Thoracic aorta (tissue), 2 donors: ENCODE results near the gene RAB3A. TPM values are rescaled to one million over a fixed set of nuclear protein-coding genes. Genes with fewer than 3 reads are reported as not detected.
"Not testable (repeated sequence)": the region's sequence is repeated elsewhere in the genome, so short reads cannot be mapped to it uniquely, and the experiment has no call there.

Experiments
- ATAC-seq: fragments of 150-250 bp; one replicate; pipeline ENCODE4 v1.8.0; 2017; ENCODE audit warnings: low read depth; ENCODE audit not compliant: insufficient number of reproducible peaks, low FRiP score
- DNase-seq: peaks from one replicate; pipeline ENCODE4 v3.0.0-alpha.2; 2020; ENCODE audit warnings: low spot score
- H3K27ac ChIP-seq, 2 donors: fragments of 200-600 bp; sonication (generic); 1 replicate in 1 of 2; 2 replicates in 1 of 2; pipeline ENCODE4 v1.5.1; 2016; ENCODE audit warnings: mild to moderate bottlenecking in 2 of 2, moderate library complexity in 2 of 2
- H3K27me3 ChIP-seq: fragments of 200-600 bp; sonication (generic); replicated peaks from 2 replicates; pipeline ENCODE4 v1.6.0; 2016; ENCODE audit warnings: mild to moderate bottlenecking; ENCODE audit not compliant: insufficient read depth
- H3K36me3 ChIP-seq: fragments of 200-600 bp; sonication (generic); one replicate; pipeline ENCODE4 v1.5.1; 2016
- H3K4me1 ChIP-seq, 2 donors: fragments of 200-600 bp; sonication (generic); 1 replicate in 1 of 2; 2 replicates in 1 of 2; pipeline versions ENCODE4 v1.5.1 to v1.6.0; 2016; ENCODE audit warnings: low read depth in 2 of 2, mild to moderate bottlenecking in 1 of 2; ENCODE audit not compliant: control insufficient read depth in 1 of 2
- H3K4me3 ChIP-seq: fragments of 200-600 bp; sonication (generic); 2 replicates; pipeline ENCODE4 v1.5.1; 2016; ENCODE audit warnings: mild to moderate bottlenecking
- H3K9me3 ChIP-seq: fragments of 200-600 bp; sonication (generic); 2 replicates; pipeline ENCODE4 v1.5.1; 2016
- total RNA-seq, 2 donors: library from RNA; depleted of rRNA; stranded (reverse); fragments of >200 nt; gene quantifications; one replicate each; pipeline versions ENCODE4 v1.1.0 to v1.2.3, GENCODE V29; 2016
- TF ChIP-seq, protein P1 (sequence below): fragments of 200-600 bp; sonication (generic); IDR thresholded peaks from one replicate; pipeline ENCODE4 v1.5.1; 2019; ENCODE audit warnings: antibody characterized with exemption

RAB3A gene
- total RNA-seq, 2 donors from 2014 or later = 1.9 TPM; not detected in 1

DNA sequence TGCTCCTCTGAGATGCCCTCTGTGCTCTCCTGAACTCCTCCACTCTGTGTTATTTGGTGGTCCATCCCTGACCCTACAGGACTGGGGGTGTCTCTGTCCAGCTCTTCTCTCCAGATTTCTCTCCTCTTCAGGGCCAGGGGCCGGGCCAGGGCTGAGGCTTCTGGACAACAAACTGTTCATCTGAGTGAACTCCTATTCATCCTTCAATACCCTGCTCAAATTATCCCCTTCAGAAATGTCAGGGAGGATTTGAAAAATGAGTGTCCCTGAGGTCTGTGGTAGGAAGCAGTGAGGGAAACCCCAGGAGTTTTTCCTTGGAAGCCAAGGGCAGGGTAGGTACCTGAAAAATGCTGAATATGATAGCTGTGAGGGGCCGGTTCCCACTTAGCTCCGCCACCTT lies 14.8 kb upstream of the RAB3A start:
- Histone ChIP-seq H3K9me3 (no peaks in the 10 kb centered on the region), H3K36me3 (no peaks in the 10 kb centered on the region), H3K4me3 (no peak overlapping the region), H3K27me3 (no peaks in the 10 kb centered on the region), H3K4me1 (no peaks in the 10 kb centered on the region), H3K27ac (no peak overlapping the region)
- DNase-seq (no peak), ATAC-seq (no peak)
- TF ChIP-seq, protein P1, sequence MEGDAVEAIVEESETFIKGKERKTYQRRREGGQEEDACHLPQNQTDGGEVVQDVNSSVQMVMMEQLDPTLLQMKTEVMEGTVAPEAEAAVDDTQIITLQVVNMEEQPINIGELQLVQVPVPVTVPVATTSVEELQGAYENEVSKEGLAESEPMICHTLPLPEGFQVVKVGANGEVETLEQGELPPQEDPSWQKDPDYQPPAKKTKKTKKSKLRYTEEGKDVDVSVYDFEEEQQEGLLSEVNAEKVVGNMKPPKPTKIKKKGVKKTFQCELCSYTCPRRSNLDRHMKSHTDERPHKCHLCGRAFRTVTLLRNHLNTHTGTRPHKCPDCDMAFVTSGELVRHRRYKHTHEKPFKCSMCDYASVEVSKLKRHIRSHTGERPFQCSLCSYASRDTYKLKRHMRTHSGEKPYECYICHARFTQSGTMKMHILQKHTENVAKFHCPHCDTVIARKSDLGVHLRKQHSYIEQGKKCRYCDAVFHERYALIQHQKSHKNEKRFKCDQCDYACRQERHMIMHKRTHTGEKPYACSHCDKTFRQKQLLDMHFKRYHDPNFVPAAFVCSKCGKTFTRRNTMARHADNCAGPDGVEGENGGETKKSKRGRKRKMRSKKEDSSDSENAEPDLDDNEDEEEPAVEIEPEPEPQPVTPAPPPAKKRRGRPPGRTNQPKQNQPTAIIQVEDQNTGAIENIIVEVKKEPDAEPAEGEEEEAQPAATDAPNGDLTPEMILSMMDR = no peak

GRCh38 chr19:18218159-18218558 lies 14.3 kb upstream of the RAB3A start:
- ATAC-seq = no peak
- Histone ChIP-seq H3K4me1 (no peaks in the 10 kb centered on the region), H3K27me3 (no peaks in the 10 kb centered on the region), H3K9me3 (no peaks in the 10 kb centered on the region), H3K4me3 (no peak overlapping the region), H3K27ac (no peak overlapping the region), H3K36me3 (no peaks in the 10 kb centered on the region)
- TF ChIP-seq, protein P1 = no peak
- DNase-seq = no peak

DNA sequence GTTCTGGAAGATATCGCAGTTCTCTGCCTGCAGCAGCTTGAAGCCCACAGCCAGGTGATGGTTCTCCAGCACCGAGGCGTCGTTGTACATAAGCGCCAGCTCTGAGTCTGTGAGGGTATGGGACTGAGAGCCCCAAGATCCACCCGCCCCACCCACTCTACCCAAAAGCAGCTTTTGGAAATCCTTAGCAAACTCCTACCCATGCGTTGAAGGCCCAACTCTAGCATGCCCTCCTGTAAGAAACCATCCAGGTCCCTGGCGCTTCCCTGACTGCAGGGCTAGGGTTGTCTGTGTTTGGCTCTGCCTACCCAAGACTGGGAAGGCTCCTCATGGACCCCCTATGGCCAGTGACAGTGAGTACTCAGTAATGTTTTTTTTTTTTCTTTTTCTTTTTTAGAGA lies 12.9 kb upstream of the RAB3A start:
- DNase-seq = no peak
- H3K27ac ChIP-seq = no peak overlapping the region
- no peaks in the 10 kb centered on the region for H3K27me3 ChIP-seq
- no peaks in the 10 kb centered on the region for H3K4me1 ChIP-seq
- no peak overlapping the region for H3K4me3 ChIP-seq
- TF ChIP-seq, protein P1 = no peak
- H3K36me3 ChIP-seq = no peaks in the 10 kb centered on the region
- no peaks in the 10 kb centered on the region for H3K9me3 ChIP-seq
- no peak for ATAC-seq

DNA sequence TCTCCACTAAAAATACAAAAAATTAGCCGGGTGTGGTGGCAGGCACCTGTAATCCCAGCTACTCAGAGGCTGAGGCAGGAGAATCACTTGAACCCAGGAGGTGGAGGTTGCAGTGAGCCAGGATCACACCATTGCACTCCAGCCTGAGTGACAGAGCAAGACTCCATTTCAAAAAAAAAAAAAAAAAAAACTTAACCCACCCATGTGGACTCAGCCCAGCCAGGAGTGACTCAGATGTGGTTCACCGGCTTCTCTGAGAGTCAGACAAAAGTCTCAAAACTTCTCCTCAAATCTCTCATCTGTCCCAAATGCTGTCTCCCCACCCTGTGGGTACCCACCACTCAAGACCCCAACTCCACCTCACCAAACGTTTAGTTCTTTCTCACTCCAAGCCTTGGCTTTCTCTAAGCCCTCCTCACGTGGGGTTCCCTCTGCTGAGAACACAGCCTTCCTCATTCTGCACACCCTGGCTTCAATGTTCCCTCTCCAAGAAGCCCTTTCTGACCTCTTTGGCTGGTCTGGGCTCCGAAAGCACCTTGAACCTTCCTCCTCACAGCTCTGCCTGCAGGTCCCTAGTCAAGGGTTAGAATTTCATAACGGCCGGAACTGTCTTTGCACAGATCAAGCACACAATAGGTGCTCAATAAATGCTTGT lies 11.1 kb upstream of the RAB3A start:
- no peak overlapping the region for H3K27ac ChIP-seq
- H3K4me3 ChIP-seq = no peak overlapping the region
- H3K27me3 ChIP-seq = no peaks in the 10 kb centered on the region
- DNase-seq (no peak), ATAC-seq (no peak)
- H3K9me3 ChIP-seq = no peaks in the 10 kb centered on the region
- TF ChIP-seq, protein P1 = no peak
- H3K4me1 ChIP-seq = no peaks in the 10 kb centered on the region
- no peaks in the 10 kb centered on the region for H3K36me3 ChIP-seq

GRCh38 chr19:18211683-18212082 lies 7.8 kb upstream of the RAB3A start:
- Histone ChIP-seq H3K36me3 (no peaks in the 10 kb centered on the region), H3K27me3 (no peaks in the 10 kb centered on the region), H3K9me3 (no peaks in the 10 kb centered on the region), H3K4me1 (no peaks in the 10 kb centered on the region), H3K4me3 (no peak overlapping the region), H3K27ac (no peak overlapping the region)
- DNase-seq (no peak), ATAC-seq (no peak)
- TF ChIP-seq, protein P1 = no peak

GRCh38 chr19:18209912-18210311 lies 6.1 kb upstream of the RAB3A start:
- not testable (repeated sequence) for H3K27me3 ChIP-seq, H3K4me3 ChIP-seq, H3K27ac ChIP-seq, H3K36me3 ChIP-seq, ATAC-seq, H3K4me1 ChIP-seq, H3K9me3 ChIP-seq, DNase-seq
